Panc1 (cell line): ENCODE results near the gene DNAJC24. TPM values are rescaled to one million over a fixed set of nuclear protein-coding genes. Genes with fewer than 3 reads are reported as not detected.

Source experiments
- ATAC-seq: fragments of 200-7000 bp; cut with Tn5 transposase; 2 replicates; pipeline ENCODE4 v1.9.1; 2020; ENCODE audit warnings: mild to moderate bottlenecking, moderate library complexity
- BruUV-seq: library from RNA; stranded (reverse); fragments of 400-500 nt; replicated peaks from 2 replicates; lab custom pipeline; 2021; lab: Mats Ljungman, UMichigan
- CTCF ChIA-PET: fragments of 300-600 bp; sonication (Branson Sonifier 250); formaldehyde crosslinking; loops from one replicate; lab custom pipeline; 2022; ENCODE audit warnings: antibody characterized with exemption; lab: Charles Lee
- POLR2A ChIA-PET: fragments of 300-600 bp; sonication (Branson Sonifier 250); formaldehyde crosslinking; loops from one replicate; lab custom pipeline; 2022; ENCODE audit warnings: antibody characterized with exemption; lab: Charles Lee
- DNase-seq: peaks from one replicate; pipeline ENCODE4 v3.0.0-alpha.2; 2010; ENCODE audit warnings: low read depth, low spot score
- H3K27ac ChIP-seq: 2 replicates; pipeline ENCODE4 v1.5.1; 2011; ENCODE audit warnings: mild to moderate bottlenecking, low read length, inconsistent platforms
- H3K27me3 ChIP-seq: fragments of 200-500 bp; sonication (Bioruptor generic); 2 replicates; pipeline ENCODE4 v1.6.0; 2014; ENCODE audit warnings: low read length, inconsistent platforms; ENCODE audit not compliant: control insufficient read depth, insufficient read depth
- H3K36me3 ChIP-seq: fragments of 200-500 bp; sonication (Bioruptor generic); 2 replicates; pipeline ENCODE4 v1.5.1; 2014; ENCODE audit warnings: inconsistent platforms, mild to moderate bottlenecking, low read length, moderate library complexity; ENCODE audit not compliant: control insufficient read depth, insufficient read depth
- H3K4me1 ChIP-seq: 2 replicates; pipeline ENCODE4 v1.5.1; 2011; ENCODE audit warnings: inconsistent platforms, mild to moderate bottlenecking, low read length, moderate library complexity; ENCODE audit not compliant: control insufficient read depth, insufficient read depth
- H3K4me3 ChIP-seq, 2 experiments: 2 replicates each; pipeline ENCODE4 v1.5.1; 2011 to 2012; ENCODE audit warnings: low read depth in 2 of 2, low read length in 2 of 2, mild to moderate bottlenecking in 2 of 2, inconsistent platforms in 1 of 2, moderate library complexity in 1 of 2
- H3K9me3 ChIP-seq: fragments of 200-500 bp; sonication (Bioruptor generic); 2 replicates; pipeline ENCODE4 v1.5.1; 2014; ENCODE audit warnings: low read depth, mild to moderate bottlenecking, inconsistent platforms, low read length, moderate library complexity; ENCODE audit not compliant: control insufficient read depth, insufficient read depth
- CTCF ChIP-seq: fragments of 450-650 bp; IDR thresholded peaks from 2 replicates; pipeline ENCODE4 v1.5.1; 2017; ENCODE audit warnings: mild to moderate bottlenecking
- POLR2AphosphoS5 ChIP-seq: IDR thresholded peaks from 2 replicates; pipeline ENCODE4 v1.6.1; 2012; ENCODE audit warnings: mild to moderate bottlenecking, low read depth, low read length, moderate library complexity
- SIN3A ChIP-seq: IDR thresholded peaks from 2 replicates; pipeline ENCODE4 v1.6.1; 2012; ENCODE audit warnings: low read depth, mild to moderate bottlenecking, low read length, moderate library complexity, borderline replicate concordance; ENCODE audit not compliant: insufficient read depth
- TCF7L2 ChIP-seq: IDR thresholded peaks from 2 replicates; pipeline ENCODE4 v1.6.1; 2011; ENCODE audit warnings: mild to moderate bottlenecking, low read depth, low read length, inconsistent platforms
- in situ Hi-C: cut with HindIII; loops from 2 replicates; pipeline ENCODE4 v1.10.0; 2016; ENCODE audit warnings: low sequenced_read_pairs, low pct_unique_long_range_greater_than_20kb
- intact Hi-C: fragments of 100-400 bp; cut with micrococcal nuclease; formaldehyde crosslinking; loops from one replicate; pipeline ENCODE4 v1.10.0; 2022; ENCODE audit not compliant: unreplicated experiment
- total RNA-seq: library from RNA; stranded (reverse); gene quantifications from one replicate; pipeline ENCODE4 v1.2.1, GENCODE V29; 2021; ENCODE audit not compliant: unreplicated experiment
- TF ChIP-seq, protein P1 (sequence below), 2 experiments: IDR thresholded peaks; 2 replicates each; pipeline ENCODE4 v1.6.1; 2011 to 2012; ENCODE audit warnings: low read depth in 2 of 2, control low read depth in 1 of 2, low read length in 1 of 2, mild to moderate bottlenecking in 1 of 2, moderate library complexity in 1 of 2; ENCODE audit not compliant: insufficient read depth in 1 of 2

The DNAJC24 gene
- total RNA-seq, 1 experiment from 2014 or later, result 15.7 TPM

DNA sequence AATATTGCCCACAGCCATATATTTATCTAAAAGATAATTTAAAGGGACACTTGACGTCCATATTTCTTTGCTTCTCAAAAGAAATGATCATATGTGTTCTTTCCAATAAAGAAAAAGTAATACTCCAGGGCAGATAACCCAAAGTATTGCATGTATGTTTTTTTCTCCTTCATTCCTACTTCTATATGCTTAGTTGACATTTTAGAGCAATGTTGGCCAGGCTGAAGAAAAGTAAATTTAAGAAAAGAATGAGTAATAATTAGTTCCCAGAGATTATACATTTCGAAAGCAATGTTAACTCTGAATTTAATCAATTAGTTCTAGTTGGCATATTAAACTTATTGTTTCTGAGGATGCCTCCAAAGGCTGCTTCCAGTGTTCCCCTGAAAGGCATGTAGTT is 48.2 kb downstream of the DNAJC24 start:
- TF ChIP-seq TCF7L2 (no peak), CTCF (no peak), SIN3A (no peak), POLR2AphosphoS5 (no peak)
- TF ChIP-seq, protein P1, sequence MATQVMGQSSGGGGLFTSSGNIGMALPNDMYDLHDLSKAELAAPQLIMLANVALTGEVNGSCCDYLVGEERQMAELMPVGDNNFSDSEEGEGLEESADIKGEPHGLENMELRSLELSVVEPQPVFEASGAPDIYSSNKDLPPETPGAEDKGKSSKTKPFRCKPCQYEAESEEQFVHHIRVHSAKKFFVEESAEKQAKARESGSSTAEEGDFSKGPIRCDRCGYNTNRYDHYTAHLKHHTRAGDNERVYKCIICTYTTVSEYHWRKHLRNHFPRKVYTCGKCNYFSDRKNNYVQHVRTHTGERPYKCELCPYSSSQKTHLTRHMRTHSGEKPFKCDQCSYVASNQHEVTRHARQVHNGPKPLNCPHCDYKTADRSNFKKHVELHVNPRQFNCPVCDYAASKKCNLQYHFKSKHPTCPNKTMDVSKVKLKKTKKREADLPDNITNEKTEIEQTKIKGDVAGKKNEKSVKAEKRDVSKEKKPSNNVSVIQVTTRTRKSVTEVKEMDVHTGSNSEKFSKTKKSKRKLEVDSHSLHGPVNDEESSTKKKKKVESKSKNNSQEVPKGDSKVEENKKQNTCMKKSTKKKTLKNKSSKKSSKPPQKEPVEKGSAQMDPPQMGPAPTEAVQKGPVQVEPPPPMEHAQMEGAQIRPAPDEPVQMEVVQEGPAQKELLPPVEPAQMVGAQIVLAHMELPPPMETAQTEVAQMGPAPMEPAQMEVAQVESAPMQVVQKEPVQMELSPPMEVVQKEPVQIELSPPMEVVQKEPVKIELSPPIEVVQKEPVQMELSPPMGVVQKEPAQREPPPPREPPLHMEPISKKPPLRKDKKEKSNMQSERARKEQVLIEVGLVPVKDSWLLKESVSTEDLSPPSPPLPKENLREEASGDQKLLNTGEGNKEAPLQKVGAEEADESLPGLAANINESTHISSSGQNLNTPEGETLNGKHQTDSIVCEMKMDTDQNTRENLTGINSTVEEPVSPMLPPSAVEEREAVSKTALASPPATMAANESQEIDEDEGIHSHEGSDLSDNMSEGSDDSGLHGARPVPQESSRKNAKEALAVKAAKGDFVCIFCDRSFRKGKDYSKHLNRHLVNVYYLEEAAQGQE (IDR thresholded peaks at IDR 0.05; ENCODE audit: insufficient read depth in 1 of 2, low read depth in 2 of 2, low read length in 1 of 2), result no peak
- no peaks in the 10 kb centered on the region for H3K36me3 ChIP-seq
- no peaks in the 10 kb centered on the region for H3K4me1 ChIP-seq
- H3K27me3 ChIP-seq, result no peaks in the 10 kb centered on the region
- no peak for ATAC-seq
- intact Hi-C loops, result no loop called here
- no peak for DNase-seq
- POLR2A ChIA-PET, result no interaction called here
- no peak overlapping the region for H3K4me3 ChIP-seq
- no peak overlapping the region for H3K27ac ChIP-seq
- CTCF ChIA-PET, result no interaction called here
- in situ Hi-C loops, result no loop called here
- no TSS peak for BruUV-seq
- no peaks in the 10 kb centered on the region for H3K9me3 ChIP-seq

- Histone ChIP-seq H3K4me3 (no peak overlapping the region), H3K27ac (no peak overlapping the region), H3K36me3 (no peaks in the 10 kb centered on the region), H3K27me3 (no peaks in the 10 kb centered on the region), H3K4me1 (no peaks in the 10 kb centered on the region), H3K9me3 (no peaks in the 10 kb centered on the region)
- no TSS peak for BruUV-seq
- DNase-seq (no peak), ATAC-seq (no peak)
- TF ChIP-seq SIN3A (no peak), POLR2AphosphoS5 (no peak), TCF7L2 (no peak), CTCF (no peak)
- TF ChIP-seq, protein P1 (IDR thresholded peaks at IDR 0.05; ENCODE audit: insufficient read depth in 1 of 2, low read depth in 2 of 2, low read length in 1 of 2), result no peak
- ChIA-PET CTCF (no interaction called here), POLR2A (no interaction called here)
- in situ Hi-C loops (no loop called here), intact Hi-C loops (no loop called here)
Observed at GRCh38 chr11:31419138-31419537, 49.5 kb downstream of the DNAJC24 start.
